HepG2 (cell line): ENCODE data around the gene GSDMA. TPM values are rescaled to one million over a fixed set of nuclear protein-coding genes. Genes with fewer than 3 reads are reported as not detected.

Experiments used
- ATAC-seq: fragments of 200-7000 bp; cut with Tn5 transposase; 3 replicates; pipeline ENCODE4 v1.9.1; 2020; ENCODE audit warnings: mild to moderate bottlenecking, moderate library complexity
- BruUV-seq: library from RNA; stranded (reverse); fragments of 400-500 nt; replicated peaks from 2 replicates; lab custom pipeline; 2021; lab: Mats Ljungman, UMichigan
- CTCF ChIA-PET: fragments of 300-600 bp; formaldehyde crosslinking; extraction: SDS; loops from one replicate; lab custom pipeline; 2021; ENCODE audit warnings: low total read pairs, inconsistent platforms, low intra/inter-chr PET ratio; lab: Yijun Ruan, JAX
- POLR2A ChIA-PET: fragments of 350-600 bp; sonication (Branson Sonifier 250); formaldehyde crosslinking; loops from one replicate; lab custom pipeline; 2020; ENCODE audit warnings: antibody characterized with exemption, inconsistent platforms; lab: Yijun Ruan, JAX
- DNase-seq: peaks from one replicate; pipeline ENCODE4 v3.0.0-alpha.2; 2015; ENCODE audit warnings: low spot score
- FAIRE-seq: peaks from 3 replicates; lab custom pipeline; 2011; peaks lifted over from hg19 to GRCh38; lab: Jason Lieb, UNC
- H2AFZ ChIP-seq: one replicate; pipeline ENCODE4 v1.6.1; 2011; ENCODE audit warnings: low read length, inconsistent platforms
- H3K27ac ChIP-seq: fragments of 300-600 bp; 3 replicates; pipeline ENCODE4 v1.8.0; 2011; ENCODE audit warnings: mixed run types, mild to moderate bottlenecking, mixed read lengths, low read length, inconsistent platforms; ENCODE audit not compliant: insufficient read depth; ENCODE audit errors: extremely low read length
- H3K27me3 ChIP-seq, 2 experiments: fragments of 200-600 bp in 1 of 2; 2 replicates in 1 of 2; 3 replicates in 1 of 2; pipeline versions ENCODE4 v1.6.0 to v1.8.0; 2011; ENCODE audit warnings: low read length in 2 of 2, mild to moderate bottlenecking in 2 of 2, moderate library complexity in 2 of 2, inconsistent platforms in 1 of 2; ENCODE audit not compliant: insufficient read depth in 2 of 2, control insufficient read depth in 1 of 2
- H3K36me3 ChIP-seq, 2 experiments: fragments of 200-600 bp in 1 of 2; replicated peaks in 1 of 2; 2 replicates in 1 of 2; 3 replicates in 1 of 2; pipeline versions ENCODE4 v1.5.1 to v1.8.0; 2011; ENCODE audit warnings: low read length in 2 of 2, inconsistent platforms in 1 of 2; ENCODE audit not compliant: insufficient read depth in 2 of 2, control insufficient read depth in 1 of 2
- H3K4me1 ChIP-seq: 2 replicates; pipeline ENCODE4 v1.5.1; 2012; ENCODE audit warnings: low read length, inconsistent platforms; ENCODE audit not compliant: insufficient read depth
- H3K4me2 ChIP-seq: 2 replicates; pipeline ENCODE4 v1.6.0; 2011; ENCODE audit warnings: low read depth, low read length, inconsistent platforms
- H3K4me3 ChIP-seq, 3 experiments: fragments of 200-600 bp in 1 of 3; sonication (generic), shearing (Covaris generic) in 1 of 3; replicated peaks in 1 of 3; 2 replicates each; pipeline ENCODE4 v1.5.1; 2011 to 2016; ENCODE audit warnings: low read length in 3 of 3, inconsistent platforms in 2 of 3, low read depth in 2 of 3, mild to moderate bottlenecking in 2 of 3, control low read depth in 1 of 3, mixed read lengths in 1 of 3; ENCODE audit not compliant: insufficient read depth in 1 of 3
- H3K79me2 ChIP-seq: one replicate; pipeline ENCODE4 v1.6.1; 2011; ENCODE audit warnings: low read length, inconsistent platforms; ENCODE audit not compliant: insufficient read depth
- H3K9ac ChIP-seq: 2 replicates; pipeline ENCODE4 v1.6.0; 2011; ENCODE audit warnings: mild to moderate bottlenecking, low read depth, low read length, inconsistent platforms; ENCODE audit not compliant: insufficient read depth
- H3K9me3 ChIP-seq: 2 replicates; pipeline ENCODE4 v1.5.1; 2012; ENCODE audit warnings: mild to moderate bottlenecking, low read length
- H4K20me1 ChIP-seq: 2 replicates; pipeline ENCODE4 v1.6.0; 2011; ENCODE audit warnings: inconsistent platforms, mild to moderate bottlenecking, low read length, moderate library complexity; ENCODE audit not compliant: insufficient read depth
- FOXM1 ChIP-seq: sonication (generic); formaldehyde crosslinking; IDR thresholded peaks from 2 replicates; pipeline ENCODE4 v1.5.0; 2020; ENCODE audit warnings: missing genetic modification reagents
- HDAC1 ChIP-seq: sonication (generic); formaldehyde crosslinking; IDR thresholded peaks from 2 replicates; pipeline ENCODE4 v1.5.1; 2020; ENCODE audit warnings: mild to moderate bottlenecking, missing genetic modification reagents
- HES4 ChIP-seq: sonication (generic); formaldehyde crosslinking; IDR thresholded peaks from 2 replicates; pipeline ENCODE4 v1.9.0; 2021; ENCODE audit warnings: mild to moderate bottlenecking, missing genetic modification reagents, borderline replicate concordance
- MTF2 ChIP-seq: sonication (generic); formaldehyde crosslinking; IDR thresholded peaks from 2 replicates; pipeline ENCODE4 v1.5.0; 2020; ENCODE audit warnings: missing genetic modification reagents, borderline replicate concordance
- PHF20 ChIP-seq: sonication (generic); formaldehyde crosslinking; IDR thresholded peaks from 2 replicates; pipeline ENCODE4 v1.5.0; 2020; ENCODE audit warnings: mild to moderate bottlenecking, missing genetic modification reagents
- RNF2 ChIP-seq: fragments of 450-650 bp; conservative IDR thresholded peaks from 2 replicates; pipeline ENCODE4 v1.6.1; 2016; ENCODE audit warnings: low read depth
- SNAPC2 ChIP-seq: sonication (generic); formaldehyde crosslinking; IDR thresholded peaks from 2 replicates; pipeline ENCODE4 v1.8.1; 2022; ENCODE audit warnings: mild to moderate bottlenecking, missing genetic modification reagents
- TCF7L2 ChIP-seq: IDR thresholded peaks from 2 replicates; pipeline ENCODE4 v1.6.1; 2011; ENCODE audit warnings: mild to moderate bottlenecking, low read depth, low read length, moderate library complexity
- ZNF136 ChIP-seq: sonication (generic); formaldehyde crosslinking; IDR thresholded peaks from 2 replicates; pipeline ENCODE4 v1.8.1; 2022; ENCODE audit warnings: low read depth, mild to moderate bottlenecking, moderate library complexity, missing genetic modification reagents
- ZNF577 ChIP-seq: sonication (generic); formaldehyde crosslinking; IDR thresholded peaks from 2 replicates; pipeline ENCODE4 v1.4.0; 2020; ENCODE audit warnings: mild to moderate bottlenecking, low read depth, missing genetic modification reagents, borderline replicate concordance
- ZNF709 ChIP-seq: sonication (generic); formaldehyde crosslinking; IDR thresholded peaks from 2 replicates; pipeline ENCODE4 v1.5.0; 2020; ENCODE audit warnings: mild to moderate bottlenecking, missing genetic modification reagents
- WGBS: methylation state at CpG from one replicate; pipeline ENCODE4 v1.1.6; 2017; ENCODE audit warnings: low lambda C conversion rate; 5-methylcytosine and 5-hydroxymethylcytosine counted together
- in situ Hi-C: cut with HindIII; loops from 2 replicates; pipeline ENCODE4 v1.10.0; 2017; ENCODE audit warnings: low pct_unique_long_range_greater_than_20kb; ENCODE audit not compliant: extremely low pct_ligation_motif_present
- intact Hi-C: fragments of 100-400 bp; cut with micrococcal nuclease; formaldehyde crosslinking; loops from one replicate; pipeline ENCODE4 v1.10.0; 2022; ENCODE audit not compliant: unreplicated experiment
- polyA plus RNA-seq, 8 experiments: library from polyadenylated mRNA; depleted of rRNA in 3 of 8; stranded (reverse) in 7 of 8; unstranded in 1 of 8; fragments of >200 nt; fragmentation: Illumina TruSeq in 4 of 8; extraction: Trizol in 4 of 8; gene quantifications; 2 replicates each; pipeline versions ENCODE4 v1.2.1 to v1.2.3, GENCODE V29; 2011 to 2016; ENCODE audit warnings: low read depth in 4 of 8, missing spikeins in 1 of 8, mixed read lengths in 1 of 8; ENCODE audit not compliant: insufficient read depth in 1 of 8
- total RNA-seq, 5 experiments: library from RNA; depleted of rRNA; stranded (reverse); fragments of >200 nt; fragmentation: Illumina TruSeq; extraction: Trizol; gene quantifications; 2 replicates each; pipeline ENCODE4 v1.2.3, GENCODE V29; 2016; ENCODE audit warnings: low read depth in 1 of 5
- TF ChIP-seq, protein P1 (sequence below): IDR thresholded peaks from 2 replicates; pipeline ENCODE4 v1.6.1; 2012; ENCODE audit warnings: low read depth, low read length, improper control_type of control experiment
- TF ChIP-seq, protein P2 (sequence below): sonication (generic); formaldehyde crosslinking; IDR thresholded peaks from 2 replicates; pipeline ENCODE4 v1.4.0; 2020; ENCODE audit warnings: mild to moderate bottlenecking, low read depth, missing genetic modification reagents
- TF ChIP-seq, protein P3 (sequence below): sonication (generic); formaldehyde crosslinking; IDR thresholded peaks from 2 replicates; pipeline ENCODE4 v1.4.0; 2020; ENCODE audit warnings: mild to moderate bottlenecking, missing genetic modification reagents
- TF ChIP-seq, protein P4 (sequence below), 2 experiments: sonication (generic) in 1 of 2; formaldehyde crosslinking in 1 of 2; IDR thresholded peaks; 2 replicates each; pipeline versions ENCODE4 v1.4.0 to v1.6.1; 2016 to 2020; ENCODE audit warnings: borderline replicate concordance in 1 of 2, low read depth in 1 of 2, mild to moderate bottlenecking in 1 of 2, missing genetic modification reagents in 1 of 2

The GSDMA gene
- total and polyA plus RNA-seq, 2 of the 13 experiments (the other 11 are each of a cell fraction or from before 2014, with no cell fraction given) = not detected

DNA sequence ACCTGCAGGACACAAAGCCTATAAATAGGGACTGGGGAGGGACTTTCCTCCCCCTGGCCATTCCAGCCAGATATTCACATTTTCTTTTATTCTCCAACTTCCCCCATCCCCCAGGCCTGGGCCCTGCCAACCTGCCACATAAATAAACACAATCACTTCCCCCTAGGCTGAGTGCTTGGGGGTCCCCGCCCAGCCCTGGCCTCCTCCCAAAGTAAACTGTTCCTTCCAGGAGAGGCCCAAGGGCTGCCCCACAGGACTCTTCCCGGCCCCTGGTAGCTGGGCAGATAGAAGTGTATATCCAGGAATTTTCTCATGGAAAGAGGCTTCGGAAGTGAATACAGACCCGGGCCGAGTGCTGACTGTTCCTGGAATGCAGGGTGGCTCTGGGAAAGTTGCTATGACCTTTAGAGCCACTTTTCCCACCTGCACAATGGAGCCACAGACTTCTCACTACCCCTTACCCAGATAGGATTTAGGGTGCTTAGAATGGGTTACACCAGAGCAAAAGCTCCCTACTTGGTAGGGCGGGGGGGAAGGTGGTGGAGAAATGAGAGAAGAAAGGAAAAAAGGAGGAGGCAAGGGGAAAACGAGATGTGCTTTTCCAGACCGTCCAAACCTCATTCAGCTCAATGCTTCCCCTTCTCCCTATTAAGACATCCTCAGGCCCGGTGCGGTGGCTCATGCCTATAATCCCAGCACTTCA, 60.9 kb downstream of the GSDMA start:
- Histone ChIP-seq H3K4me3 (no peak overlapping the region), H3K36me3 (peaks cover 46 to 69% of the 10 kb centered on the region in 2 experiments), H3K4me1 (no peaks in the 10 kb centered on the region), H3K27me3 (no peaks in the 10 kb centered on the region), H3K4me2 (no peak overlapping the region), H4K20me1 (no peaks in the 10 kb centered on the region), H3K9ac (no peak overlapping the region), H3K79me2 (no peaks in the 10 kb centered on the region), H2AFZ (no peak overlapping the region), H3K27ac (no peak overlapping the region), H3K9me3 (no peaks in the 10 kb centered on the region)
- intact Hi-C loops (no loop called here), in situ Hi-C loops (no loop called here)
- BruUV-seq = no TSS peak
- ATAC-seq (no peak), DNase-seq (no peak), FAIRE-seq (no peak)
- WGBS = 93% methylated on average over 10 of the region's 10 CpGs
- POLR2A ChIA-PET = no interaction called here
- TF ChIP-seq, protein P1, sequence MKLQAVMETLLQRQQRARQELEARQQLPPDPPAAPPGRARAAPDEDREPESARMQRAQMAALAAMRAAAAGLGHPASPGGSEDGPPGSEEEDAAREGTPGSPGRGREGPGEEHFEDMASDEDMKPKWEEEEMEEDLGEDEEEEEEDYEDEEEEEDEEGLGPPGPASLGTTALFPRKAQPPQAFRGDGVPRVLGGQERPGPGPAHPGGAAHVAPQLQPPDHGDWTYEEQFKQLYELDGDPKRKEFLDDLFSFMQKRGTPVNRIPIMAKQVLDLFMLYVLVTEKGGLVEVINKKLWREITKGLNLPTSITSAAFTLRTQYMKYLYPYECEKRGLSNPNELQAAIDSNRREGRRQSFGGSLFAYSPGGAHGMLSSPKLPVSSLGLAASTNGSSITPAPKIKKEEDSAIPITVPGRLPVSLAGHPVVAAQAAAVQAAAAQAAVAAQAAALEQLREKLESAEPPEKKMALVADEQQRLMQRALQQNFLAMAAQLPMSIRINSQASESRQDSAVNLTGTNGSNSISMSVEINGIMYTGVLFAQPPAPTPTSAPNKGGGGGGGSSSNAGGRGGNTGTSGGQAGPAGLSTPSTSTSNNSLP = no peak
- TF ChIP-seq SNAPC2 (no peak), MTF2 (CRISPR knock-in tag) (no peak), RNF2 (no peak), ZNF709 (CRISPR knock-in tag) (no peak), HDAC1 (CRISPR knock-in tag) (no peak), ZNF136 (CRISPR knock-in tag) (no peak), HES4 (CRISPR knock-in tag) (no peak), PHF20 (no peak), FOXM1 (CRISPR knock-in tag) (no peak), ZNF577 (CRISPR knock-in tag) (no peak), TCF7L2 (no peak)
- TF ChIP-seq, protein P2, sequence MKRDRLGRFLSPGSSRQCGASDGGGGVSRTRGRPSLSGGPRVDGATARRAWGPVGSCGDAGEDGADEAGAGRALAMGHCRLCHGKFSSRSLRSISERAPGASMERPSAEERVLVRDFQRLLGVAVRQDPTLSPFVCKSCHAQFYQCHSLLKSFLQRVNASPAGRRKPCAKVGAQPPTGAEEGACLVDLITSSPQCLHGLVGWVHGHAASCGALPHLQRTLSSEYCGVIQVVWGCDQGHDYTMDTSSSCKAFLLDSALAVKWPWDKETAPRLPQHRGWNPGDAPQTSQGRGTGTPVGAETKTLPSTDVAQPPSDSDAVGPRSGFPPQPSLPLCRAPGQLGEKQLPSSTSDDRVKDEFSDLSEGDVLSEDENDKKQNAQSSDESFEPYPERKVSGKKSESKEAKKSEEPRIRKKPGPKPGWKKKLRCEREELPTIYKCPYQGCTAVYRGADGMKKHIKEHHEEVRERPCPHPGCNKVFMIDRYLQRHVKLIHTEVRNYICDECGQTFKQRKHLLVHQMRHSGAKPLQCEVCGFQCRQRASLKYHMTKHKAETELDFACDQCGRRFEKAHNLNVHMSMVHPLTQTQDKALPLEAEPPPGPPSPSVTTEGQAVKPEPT (CRISPR knock-in tag) = no peak
- TF ChIP-seq, protein P3, sequence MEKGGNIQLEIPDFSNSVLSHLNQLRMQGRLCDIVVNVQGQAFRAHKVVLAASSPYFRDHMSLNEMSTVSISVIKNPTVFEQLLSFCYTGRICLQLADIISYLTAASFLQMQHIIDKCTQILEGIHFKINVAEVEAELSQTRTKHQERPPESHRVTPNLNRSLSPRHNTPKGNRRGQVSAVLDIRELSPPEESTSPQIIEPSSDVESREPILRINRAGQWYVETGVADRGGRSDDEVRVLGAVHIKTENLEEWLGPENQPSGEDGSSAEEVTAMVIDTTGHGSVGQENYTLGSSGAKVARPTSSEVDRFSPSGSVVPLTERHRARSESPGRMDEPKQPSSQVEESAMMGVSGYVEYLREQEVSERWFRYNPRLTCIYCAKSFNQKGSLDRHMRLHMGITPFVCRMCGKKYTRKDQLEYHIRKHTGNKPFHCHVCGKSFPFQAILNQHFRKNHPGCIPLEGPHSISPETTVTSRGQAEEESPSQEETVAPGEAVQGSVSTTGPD (CRISPR knock-in tag) = no peak
- TF ChIP-seq, protein P4, sequence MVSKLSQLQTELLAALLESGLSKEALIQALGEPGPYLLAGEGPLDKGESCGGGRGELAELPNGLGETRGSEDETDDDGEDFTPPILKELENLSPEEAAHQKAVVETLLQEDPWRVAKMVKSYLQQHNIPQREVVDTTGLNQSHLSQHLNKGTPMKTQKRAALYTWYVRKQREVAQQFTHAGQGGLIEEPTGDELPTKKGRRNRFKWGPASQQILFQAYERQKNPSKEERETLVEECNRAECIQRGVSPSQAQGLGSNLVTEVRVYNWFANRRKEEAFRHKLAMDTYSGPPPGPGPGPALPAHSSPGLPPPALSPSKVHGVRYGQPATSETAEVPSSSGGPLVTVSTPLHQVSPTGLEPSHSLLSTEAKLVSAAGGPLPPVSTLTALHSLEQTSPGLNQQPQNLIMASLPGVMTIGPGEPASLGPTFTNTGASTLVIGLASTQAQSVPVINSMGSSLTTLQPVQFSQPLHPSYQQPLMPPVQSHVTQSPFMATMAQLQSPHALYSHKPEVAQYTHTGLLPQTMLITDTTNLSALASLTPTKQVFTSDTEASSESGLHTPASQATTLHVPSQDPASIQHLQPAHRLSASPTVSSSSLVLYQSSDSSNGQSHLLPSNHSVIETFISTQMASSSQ (IDR thresholded peaks at IDR 0.05; ENCODE audit: low read depth) = no peak
- TF ChIP-seq, protein P4 (CRISPR knock-in tag; IDR thresholded peaks at IDR 0.05; ENCODE audit: borderline replicate concordance) = no peak
- CTCF ChIA-PET = no interaction called here
